GM21367 (cell line): ENCODE data around the gene RCAN1.
"Not testable (repeated sequence)": the region's sequence is repeated elsewhere in the genome, so short reads cannot be mapped to it uniquely, and the experiment has no call there.

ENCODE experiments used
- ATAC-seq: cut with Tn5 transposase; IDR thresholded peaks from one replicate; pipeline ENCODE4 v1.9.1; 2021; ENCODE audit not compliant: unreplicated experiment

RCAN1 gene

DNA sequence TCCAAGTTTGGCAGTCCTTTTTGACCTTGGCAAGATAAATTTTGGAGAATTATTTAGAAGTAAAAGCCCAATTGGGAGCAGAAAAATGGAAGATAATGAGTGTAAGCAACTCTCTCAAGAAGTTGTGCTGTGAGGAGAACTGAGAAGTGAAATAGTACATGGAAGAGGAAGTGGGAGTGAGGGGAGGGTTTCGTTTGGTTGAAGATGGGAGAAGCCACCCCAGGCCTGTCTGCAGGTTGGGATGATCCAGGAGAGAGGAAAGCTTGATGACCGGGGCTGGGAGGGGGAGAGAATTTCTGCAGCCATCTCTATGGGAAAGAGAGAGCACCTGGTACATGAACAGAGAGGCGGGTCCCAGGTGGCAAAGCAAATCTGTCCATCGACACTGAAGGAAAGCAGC lies 8.6 kb upstream of the RCAN1 start:
- no peak for ATAC-seq

DNA sequence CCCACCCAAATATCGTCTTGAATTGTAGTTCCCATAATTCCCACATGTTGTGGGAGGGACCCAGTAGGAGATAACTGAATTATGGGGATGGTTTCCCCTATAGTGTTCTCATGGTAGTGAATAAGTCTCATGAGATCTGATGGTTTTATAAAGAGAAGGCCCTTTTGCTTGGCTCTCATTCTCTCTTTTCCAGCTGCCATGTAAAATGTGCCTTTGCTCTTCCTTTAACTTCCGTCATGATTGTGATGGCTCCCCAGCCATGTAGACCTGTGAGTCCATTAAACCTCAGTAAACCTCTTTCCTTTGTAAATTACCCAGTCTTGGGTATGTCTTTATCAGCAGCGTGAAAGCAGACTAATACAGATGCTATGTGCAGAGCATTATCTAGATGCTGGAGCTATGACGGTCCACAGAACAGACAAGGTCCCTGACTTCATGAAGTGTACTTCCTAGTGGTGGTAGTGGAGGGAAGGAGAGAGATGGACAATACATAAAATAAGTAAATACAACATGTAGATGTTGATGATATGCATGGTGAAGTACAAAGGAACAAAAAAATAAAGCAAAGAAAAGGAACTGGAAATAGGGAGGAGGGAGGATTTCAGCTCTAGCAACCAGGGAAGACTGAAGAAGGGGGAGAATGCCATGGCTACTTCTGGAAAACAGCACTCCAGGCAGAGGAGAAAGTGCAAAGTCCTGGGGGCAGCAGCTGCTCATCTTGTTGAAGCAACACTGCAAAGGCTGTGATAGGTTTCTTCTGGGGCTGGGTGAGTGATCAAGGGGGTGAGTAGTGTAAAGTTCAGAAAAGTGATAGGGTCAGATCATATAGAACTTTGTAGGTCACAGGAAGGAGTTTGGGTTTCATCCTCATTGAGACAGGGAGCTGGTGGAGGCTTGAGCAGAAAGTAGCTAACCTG lies 6.8 kb upstream of the RCAN1 start:
- no peak for ATAC-seq

DNA sequence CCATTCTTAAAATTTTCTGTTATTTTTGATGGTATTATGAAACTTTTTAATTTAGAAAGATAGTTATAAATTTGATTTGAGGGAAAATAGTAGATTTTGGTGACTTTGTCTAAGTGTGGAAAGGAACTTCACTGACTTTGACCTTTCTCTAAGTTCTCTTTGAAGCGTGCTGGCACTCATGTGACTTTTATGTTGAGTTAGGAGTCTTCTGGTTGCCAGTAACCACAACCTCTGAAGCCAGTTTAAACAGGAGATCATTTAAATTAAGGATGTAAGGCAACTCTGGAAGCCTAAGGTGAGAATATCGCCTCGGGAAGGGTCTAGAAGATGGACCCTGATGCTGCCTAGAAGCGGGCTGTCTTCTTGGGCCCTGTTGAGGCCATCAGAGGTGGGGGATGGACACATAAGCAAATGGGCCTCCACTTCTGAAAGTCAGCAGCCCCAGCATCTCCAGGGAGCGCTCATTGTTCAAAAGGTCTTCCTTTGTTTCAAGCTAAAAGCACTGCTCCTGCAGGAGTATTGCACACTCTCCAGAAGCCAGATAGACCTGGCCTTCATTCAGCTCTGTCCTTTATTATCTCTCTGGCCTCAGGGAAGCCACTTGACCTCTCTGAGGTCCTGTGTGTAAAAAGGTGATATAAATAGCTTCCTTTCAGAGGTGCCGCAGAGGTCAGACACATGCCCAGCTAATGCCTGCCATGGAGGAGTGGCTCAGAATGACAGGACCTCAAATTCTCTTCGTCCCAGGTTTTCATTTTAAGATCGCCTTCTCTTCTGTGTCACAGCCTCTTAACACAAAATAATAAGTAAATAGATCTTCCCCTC lies 5.1 kb upstream of the RCAN1 start:
- ATAC-seq, result no peak

DNA sequence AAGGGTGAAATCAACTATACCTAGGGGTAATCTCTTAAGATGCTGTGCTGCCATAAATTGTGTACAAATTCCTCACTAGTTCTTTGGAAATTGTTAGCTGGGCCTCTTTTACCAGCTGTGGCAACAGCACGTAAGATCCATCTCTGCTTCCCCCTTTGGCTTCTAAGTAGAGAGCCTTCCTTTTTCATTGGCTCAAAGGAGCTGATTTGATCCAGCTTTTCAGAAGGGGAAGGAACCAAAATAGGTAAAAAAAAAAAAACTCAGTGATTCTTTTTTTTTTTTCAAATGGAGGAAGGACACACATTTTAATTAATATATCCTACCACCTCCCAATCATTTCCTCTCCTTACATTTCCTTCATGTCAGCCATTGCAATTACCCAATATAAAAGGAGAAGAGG lies 4.0 kb upstream of the RCAN1 start:
- no peak for ATAC-seq

- no peak for ATAC-seq
These were observed 2.9 kb upstream of the RCAN1 start for GRCh38 chr21:34617753-34618339.

DNA sequence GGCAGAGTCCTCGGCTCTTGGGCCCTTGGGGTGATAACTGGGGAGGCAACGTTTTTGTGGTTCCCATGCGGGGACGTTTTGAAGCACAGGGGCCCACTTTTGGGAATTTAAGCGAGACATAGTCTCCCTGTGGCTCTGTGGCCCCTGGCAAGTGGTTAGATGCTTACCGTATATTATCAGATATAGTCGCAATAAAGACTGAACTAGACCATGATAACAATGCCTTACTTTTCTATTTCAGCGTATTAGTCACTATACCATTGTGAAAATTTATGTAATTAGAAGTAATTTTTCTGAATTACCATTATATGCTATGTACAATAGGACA lies 538 bp upstream of the RCAN1 start:
- ATAC-seq, result peak; percentile 9

GRCh38 chr21:34613679-34614627 lies 960 bp downstream of the RCAN1 start:
- ATAC-seq, result no peak

DNA sequence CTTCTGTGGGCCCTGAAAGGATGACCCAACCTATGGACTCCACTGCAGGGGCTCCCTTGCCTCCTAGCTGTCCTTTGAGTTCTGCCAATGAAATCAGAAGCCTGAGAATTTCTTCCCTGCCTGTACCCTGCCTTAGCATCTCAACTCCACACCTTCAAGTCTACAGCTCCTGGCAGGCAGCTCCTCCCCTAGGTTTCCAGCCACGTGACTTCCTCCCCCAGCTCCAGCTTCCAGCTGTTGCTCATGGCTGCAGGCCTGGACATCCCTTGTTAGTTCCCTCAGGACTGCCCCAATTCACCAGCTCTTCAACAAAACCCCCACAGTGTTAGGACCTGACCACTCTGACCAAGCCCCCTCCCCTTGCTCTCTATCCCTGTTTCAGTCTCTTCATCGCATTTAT lies 2.4 kb downstream of the RCAN1 start:
- no peak for ATAC-seq

DNA sequence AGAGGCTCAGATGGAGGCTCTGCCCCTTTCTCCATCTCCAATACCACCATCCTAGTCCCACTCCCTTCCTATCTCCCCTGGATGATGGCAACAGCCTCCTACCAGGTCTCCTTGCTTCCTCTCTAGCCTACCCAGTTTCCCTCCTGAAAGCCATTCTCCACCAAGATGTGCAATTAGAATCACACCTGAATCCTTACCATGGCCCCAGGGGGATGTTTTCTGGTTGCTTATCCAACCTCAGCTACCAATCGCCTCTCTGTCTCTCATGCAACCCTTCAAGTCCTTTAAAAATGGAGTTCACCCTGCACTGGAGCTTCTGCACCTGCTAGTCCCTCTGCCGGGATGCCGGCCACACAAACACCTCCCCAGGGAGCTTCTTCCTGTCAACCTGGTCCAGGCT lies 2.9 kb downstream of the RCAN1 start:
- no peak for ATAC-seq

- no peak for ATAC-seq
These were observed 3.4 kb downstream of the RCAN1 start for GRCh38 chr21:34611528-34611927.

DNA sequence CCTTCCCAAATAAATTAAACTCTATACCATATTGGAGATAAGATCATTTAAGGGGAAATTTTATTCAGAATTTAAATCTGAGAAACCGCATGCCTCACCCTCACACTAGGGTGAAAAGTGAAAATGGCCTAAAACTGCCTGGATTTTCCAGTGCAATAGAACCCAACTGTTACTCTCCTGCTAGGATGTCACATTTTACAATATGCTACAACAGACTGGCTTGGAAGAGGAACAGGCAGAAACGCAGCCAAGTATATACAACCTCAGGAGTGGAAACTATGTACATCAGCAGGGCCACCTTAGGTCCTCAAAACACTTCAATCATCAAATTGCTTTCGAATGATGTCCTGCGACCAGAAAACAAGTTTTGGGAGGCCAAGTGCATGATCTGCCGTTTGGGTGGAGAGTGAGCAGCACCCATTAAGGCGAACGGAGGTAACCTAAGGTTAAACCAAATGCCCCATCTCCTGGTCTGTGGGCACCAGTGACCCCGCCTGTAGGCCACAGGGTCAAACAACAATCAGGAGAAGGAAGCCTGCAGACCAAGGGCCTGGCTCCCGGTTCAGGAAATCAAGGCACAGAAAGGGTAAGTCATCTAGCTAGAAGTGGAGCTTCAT lies 4.9 kb downstream of the RCAN1 start:
- ATAC-seq, result no peak

DNA sequence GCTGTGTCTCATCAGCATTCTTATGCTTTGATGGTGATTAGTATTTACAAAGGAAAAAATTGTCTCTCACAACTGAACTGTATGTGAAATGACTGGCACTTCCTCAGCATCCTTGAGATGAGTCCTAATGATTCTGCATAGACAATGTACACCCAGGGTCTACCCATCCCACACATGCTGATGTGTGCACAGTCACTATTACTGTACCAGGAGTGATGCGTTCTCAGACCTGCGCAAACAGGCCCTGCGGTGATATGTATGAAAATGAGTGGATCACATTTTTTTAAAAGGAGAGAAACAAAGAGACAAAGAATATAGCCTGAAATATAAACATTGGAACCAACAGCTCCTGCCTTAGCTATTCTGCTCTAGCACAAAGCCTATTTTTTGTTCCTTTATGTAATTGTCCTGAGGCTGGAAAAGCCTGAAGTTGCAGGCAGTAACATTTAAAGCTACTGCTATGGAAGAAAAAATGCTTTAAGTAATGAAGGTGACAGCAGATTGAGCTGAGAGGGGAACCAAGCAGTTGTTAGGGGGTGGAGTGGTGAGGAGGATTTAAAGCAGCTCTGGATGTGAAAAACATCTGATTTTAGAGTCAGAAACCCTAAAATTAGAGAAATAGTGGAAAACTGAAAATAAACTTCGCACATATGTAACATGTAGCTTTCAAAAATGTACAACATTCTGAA lies 5.5 kb downstream of the RCAN1 start:
- ATAC-seq, result no peak

DNA sequence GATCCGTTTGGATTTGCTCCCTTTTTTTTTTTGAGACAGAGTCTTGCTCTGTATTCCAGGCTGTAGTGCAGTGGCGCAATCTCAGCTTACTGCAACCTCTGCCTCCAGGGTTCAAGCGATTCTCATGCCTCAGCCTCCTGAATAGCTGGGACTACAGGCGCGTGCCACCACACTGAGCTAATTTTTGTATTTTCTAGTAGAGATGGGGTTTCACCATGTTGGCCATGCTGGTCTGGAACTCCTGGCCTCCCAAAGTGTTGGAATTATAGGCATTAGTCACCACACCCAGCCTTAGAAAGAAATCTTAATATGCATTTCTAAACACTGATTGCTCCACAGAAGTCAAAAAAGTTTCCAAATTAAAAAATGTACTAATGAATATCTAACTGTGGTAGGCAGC lies 7.5 kb downstream of the RCAN1 start:
- not testable (repeated sequence) for ATAC-seq

DNA sequence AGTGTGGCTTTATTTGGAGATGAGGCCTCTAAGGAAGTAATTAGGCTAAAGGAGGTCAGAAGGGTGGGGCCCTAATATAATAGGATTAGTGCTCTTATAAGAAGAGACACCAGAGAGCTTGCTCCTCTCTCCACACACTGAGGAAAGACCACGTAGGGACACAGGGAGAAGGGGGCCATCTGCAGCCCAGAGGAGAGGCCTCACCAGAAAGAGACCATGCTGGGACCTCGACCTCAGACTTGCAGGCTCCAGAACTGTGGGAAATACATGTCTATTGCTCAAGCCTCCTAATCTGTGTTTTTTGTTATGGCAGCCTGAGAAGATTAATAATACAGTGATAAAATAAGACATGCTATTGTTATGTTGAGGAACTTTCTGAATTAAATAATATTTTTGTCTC lies 8.3 kb downstream of the RCAN1 start:
- ATAC-seq, result no peak

- ATAC-seq, result no peak
These were observed 8.9 kb downstream of the RCAN1 start for GRCh38 chr21:34606051-34606450.

DNA sequence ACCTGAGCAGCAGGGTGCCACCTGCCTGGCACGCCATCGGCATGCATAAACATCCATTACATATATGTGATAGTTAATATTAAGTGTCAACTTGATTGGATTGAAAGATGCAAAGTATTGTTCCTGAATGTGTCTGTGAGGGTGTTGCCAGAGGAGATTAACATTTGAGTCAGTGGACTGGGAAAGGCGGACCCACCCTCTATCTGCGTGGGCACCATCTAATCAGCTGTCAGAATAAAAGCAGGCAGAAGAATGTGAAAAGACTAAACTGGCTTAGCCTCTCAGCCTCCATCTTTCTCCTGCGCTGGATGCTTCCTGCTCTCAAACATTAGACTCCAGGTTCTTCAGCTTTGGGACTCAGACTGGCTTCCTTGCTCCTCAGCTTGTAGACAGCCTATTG lies 10.0 kb downstream of the RCAN1 start:
- not testable (repeated sequence) for ATAC-seq

DNA sequence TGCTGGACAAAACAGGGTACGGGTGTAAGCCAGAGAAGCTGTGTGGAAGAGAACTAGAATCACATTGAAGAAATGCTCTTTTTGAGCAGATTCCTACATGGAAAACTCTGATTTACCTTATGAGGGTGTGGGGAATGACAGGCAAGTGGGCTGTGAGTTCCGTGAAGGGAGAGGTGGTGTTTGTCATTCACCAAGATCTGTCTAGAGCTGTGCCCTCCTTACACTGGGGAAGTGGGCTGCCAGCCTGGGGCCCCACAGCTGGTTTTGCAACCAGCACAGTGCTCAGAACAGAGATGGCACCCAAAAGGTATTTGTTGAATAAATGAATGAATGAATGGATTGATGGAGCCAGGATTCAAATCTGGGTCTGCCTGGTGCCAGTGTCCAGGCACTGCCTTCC lies 10.4 kb downstream of the RCAN1 start:
- no peak for ATAC-seq

GRCh38 chr21:34603710-34604057 lies 11.2 kb downstream of the RCAN1 start:
- ATAC-seq, result no peak

DNA sequence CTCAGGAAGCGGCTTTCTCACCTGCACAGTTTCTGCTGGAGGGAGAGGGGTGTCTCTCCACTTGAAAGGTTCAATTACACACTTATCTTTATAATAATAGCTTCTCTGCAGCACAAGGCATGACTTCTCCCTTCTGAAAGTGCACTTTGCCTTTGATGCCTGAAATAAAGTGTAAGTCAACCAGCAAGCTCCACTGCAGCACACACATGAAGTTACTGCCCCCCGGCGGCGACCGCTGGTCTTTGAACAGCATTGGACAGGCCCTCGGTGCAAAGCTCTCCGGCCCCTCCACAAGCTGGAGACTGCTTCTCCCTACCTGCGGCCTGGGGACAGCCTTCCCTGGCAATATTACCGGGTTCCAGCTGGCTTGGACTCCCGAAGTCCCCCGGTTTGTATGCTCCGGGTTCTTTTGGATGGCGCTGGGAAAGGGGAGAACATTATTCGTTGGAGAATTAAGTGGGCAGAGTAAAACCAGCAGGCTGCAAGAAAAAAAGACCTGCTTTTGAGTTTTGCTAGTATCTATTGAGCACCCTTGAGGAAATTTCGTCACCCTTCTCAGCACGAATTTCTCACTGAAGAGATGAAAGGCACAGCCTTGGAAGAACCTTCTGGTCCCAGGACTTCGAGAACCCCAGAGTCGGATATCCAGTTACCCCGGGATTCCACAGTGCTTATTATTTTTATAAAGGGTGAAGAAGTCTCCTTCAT lies 11.8 kb downstream of the RCAN1 start:
- no peak for ATAC-seq
